WTC11 (cell line): ENCODE results near the gene MPEG1. TPM values are rescaled to one million over a fixed set of nuclear protein-coding genes. Genes with fewer than 3 reads are reported as not detected.
A peak's percentile ranks its signal among the peaks of the same experiment; 100 is the strongest.

Experiments used
- ATAC-seq: fragments of 200-7000 bp; cut with Tn5 transposase; 2 replicates; pipeline ENCODE4 v1.10.0; 2021; ENCODE audit warnings: mild to moderate bottlenecking, moderate library complexity
- CTCF ChIA-PET: fragments of 300-600 bp; sonication (Branson Sonifier 250); formaldehyde crosslinking; loops from one replicate; lab custom pipeline; 2021; ENCODE audit warnings: antibody characterized with exemption; lab: Charles Lee
- POLR2A ChIA-PET: fragments of 350-600 bp; sonication (Branson Sonifier 250); formaldehyde crosslinking; loops from one replicate; lab custom pipeline; 2021; ENCODE audit warnings: antibody characterized with exemption; lab: Charles Lee
- DNase-seq: peaks from one replicate; pipeline ENCODE4 v3.0.0; 2021; ENCODE audit warnings: low spot score
- H3K27ac Mint-ChIP-seq: 2 replicates; pipeline ENCODE4 v1.8.0; 2021; ENCODE audit warnings: mixed read lengths
- H3K27me3 Mint-ChIP-seq: 2 replicates; pipeline ENCODE4 v1.8.0; 2021; ENCODE audit warnings: low read depth, mild to moderate bottlenecking, moderate library complexity, mixed read lengths
- H3K36me3 Mint-ChIP-seq: 2 replicates; pipeline ENCODE4 v1.8.0; 2021; ENCODE audit warnings: mixed read lengths
- H3K4me1 Mint-ChIP-seq: 2 replicates; pipeline ENCODE4 v1.8.0; 2022; ENCODE audit warnings: mixed read lengths
- H3K4me3 Mint-ChIP-seq: 2 replicates; pipeline ENCODE4 v1.8.0; 2021; ENCODE audit warnings: mild to moderate bottlenecking, moderate library complexity, mixed read lengths
- H3K9me3 Mint-ChIP-seq: 2 replicates; pipeline ENCODE4 v1.8.0; 2021; ENCODE audit warnings: mixed read lengths
- ATF6 ChIP-seq: sonication (generic); formaldehyde crosslinking; IDR thresholded peaks from 2 replicates; pipeline ENCODE4 v1.8.1; 2023; ENCODE audit warnings: mild to moderate bottlenecking, missing genetic modification reagents
- CBFB ChIP-seq: sonication (generic); formaldehyde crosslinking; IDR thresholded peaks from 2 replicates; pipeline ENCODE4 v1.8.1; 2022; ENCODE audit warnings: mild to moderate bottlenecking, low read depth, missing genetic modification reagents
- CREB1 ChIP-seq: sonication (generic); formaldehyde crosslinking; IDR thresholded peaks from 2 replicates; pipeline ENCODE4 v1.8.0; 2023; ENCODE audit warnings: mild to moderate bottlenecking, missing genetic modification reagents
- CTCF ChIP-seq: fragments of 200-600 bp; IDR thresholded peaks from 2 replicates; pipeline ENCODE4 v1.8.0; 2022; ENCODE audit warnings: antibody characterized with exemption
- E2F5 ChIP-seq: sonication (generic); formaldehyde crosslinking; IDR thresholded peaks from 2 replicates; pipeline ENCODE4 v1.8.1; 2022; ENCODE audit warnings: mild to moderate bottlenecking, moderate library complexity, missing genetic modification reagents
- ELF4 ChIP-seq: sonication (generic); formaldehyde crosslinking; IDR thresholded peaks from 2 replicates; pipeline ENCODE4 v1.8.1; 2022; ENCODE audit warnings: low read depth, mild to moderate bottlenecking, moderate library complexity, missing genetic modification reagents
- EMX1 ChIP-seq: fragments of 250-450 bp; sonication (Bioruptor Pico); IDR thresholded peaks from 2 replicates; pipeline ENCODE4 v1.8.0; 2021; ENCODE audit warnings: mild to moderate bottlenecking
- FOXP4 ChIP-seq: sonication (generic); formaldehyde crosslinking; IDR thresholded peaks from 2 replicates; pipeline ENCODE4 v1.8.0; 2022; ENCODE audit warnings: mild to moderate bottlenecking, missing genetic modification reagents
- GRHL2 ChIP-seq: fragments of 250-450 bp; sonication (Bioruptor Pico); IDR thresholded peaks from 2 replicates; pipeline ENCODE4 v1.8.0; 2022; ENCODE audit warnings: mild to moderate bottlenecking, moderate library complexity; ENCODE audit not compliant: insufficient replicate concordance, severe bottlenecking
- HMGA2 ChIP-seq: fragments of 250-450 bp; sonication (Bioruptor Pico); IDR thresholded peaks from 2 replicates; pipeline ENCODE4 v1.4.0; 2021; ENCODE audit warnings: mild to moderate bottlenecking, moderate library complexity
- HMGXB4 ChIP-seq: sonication (generic); formaldehyde crosslinking; IDR thresholded peaks from 2 replicates; pipeline ENCODE4 v1.8.1; 2023; ENCODE audit warnings: mild to moderate bottlenecking, moderate library complexity, missing genetic modification reagents
- IRF1 ChIP-seq: sonication (generic); formaldehyde crosslinking; IDR thresholded peaks from 2 replicates; pipeline ENCODE4 v1.8.0; 2023; ENCODE audit warnings: missing genetic modification reagents
- JAZF1 ChIP-seq: fragments of 250-450 bp; sonication (Bioruptor Pico); IDR thresholded peaks from 2 replicates; pipeline ENCODE4 v1.9.0; 2021; ENCODE audit warnings: moderate library complexity, mild to moderate bottlenecking, inconsistent platforms
- KAT7 ChIP-seq: sonication (generic); formaldehyde crosslinking; IDR thresholded peaks from 2 replicates; pipeline ENCODE4 v1.8.1; 2023; ENCODE audit warnings: missing genetic modification reagents, mild to moderate bottlenecking, borderline replicate concordance
- NFE2L1 ChIP-seq: sonication (generic); formaldehyde crosslinking; IDR thresholded peaks from 2 replicates; pipeline ENCODE4 v1.8.1; 2023; ENCODE audit warnings: missing genetic modification reagents
- NFYB ChIP-seq: sonication (generic); formaldehyde crosslinking; conservative IDR thresholded peaks from 2 replicates; pipeline ENCODE4 v1.8.0; 2022; ENCODE audit warnings: low read depth, missing genetic modification reagents
- NR1H2 ChIP-seq: sonication (generic); formaldehyde crosslinking; IDR thresholded peaks from 2 replicates; pipeline ENCODE4 v1.9.0; 2021; ENCODE audit warnings: mild to moderate bottlenecking, moderate library complexity, missing genetic modification reagents
- OVOL2 ChIP-seq: fragments of 250-450 bp; sonication (Bioruptor Pico); IDR thresholded peaks from 2 replicates; pipeline ENCODE4 v1.9.0; 2021; ENCODE audit warnings: mild to moderate bottlenecking, borderline replicate concordance
- RELA ChIP-seq: sonication (generic); formaldehyde crosslinking; IDR thresholded peaks from 2 replicates; pipeline ENCODE4 v1.8.1; 2022; ENCODE audit warnings: missing genetic modification reagents, mild to moderate bottlenecking, borderline replicate concordance
- STAT6 ChIP-seq: sonication (generic); formaldehyde crosslinking; conservative IDR thresholded peaks from 2 replicates; pipeline ENCODE4 v1.8.1; 2023; ENCODE audit warnings: mild to moderate bottlenecking, low read depth, missing genetic modification reagents, moderate library complexity
- TEAD1 ChIP-seq: sonication (generic); formaldehyde crosslinking; IDR thresholded peaks from 2 replicates; pipeline ENCODE4 v1.8.0; 2022; ENCODE audit warnings: mild to moderate bottlenecking, missing genetic modification reagents
- ZSCAN18 ChIP-seq: fragments of 250-450 bp; sonication (Bioruptor Pico); IDR thresholded peaks from 2 replicates; pipeline ENCODE4 v2.1.2; 2022; ENCODE audit warnings: mild to moderate bottlenecking, moderate library complexity
- total RNA-seq: library from RNA; stranded (reverse); gene quantifications from 3 replicates; pipeline ENCODE4 v1.2.3, GENCODE V29; 2021

The MPEG1 gene
- total RNA-seq, 1 experiment from 2014 or later, result 0.09 TPM

- TF ChIP-seq EMX1 (CRISPR knock-in tag), result no peak
- TF ChIP-seq CTCF, result peak; percentile 25; the same call in 1 of the 2 replicates
- H3K36me3 Mint-ChIP-seq, result peaks cover 22% of the 10 kb centered on the region
- H3K9me3 Mint-ChIP-seq, result 0 out of 2 replicates have a peak, but pooled peaks cover 2% of the 10 kb centered on the region
- H3K27ac Mint-ChIP-seq, result no peak overlapping the region
- ChIA-PET POLR2A (interaction anchor here (1.0 kb wide), 1 partner anchor 24 kb away, joined by 6 read pairs; no protein-coding TSS in a partner anchor), CTCF (interaction anchor here (0.7 to 4.3 kb wide), 16 partner anchors 8 to 577 kb away, joined by 3 to 38 read pairs (median 4); partner anchors contain the start of gene DTX4)
- H3K27me3 Mint-ChIP-seq, result no peaks in the 10 kb centered on the region; the same call in 1 of the 2 replicates
- H3K4me3 Mint-ChIP-seq, result no peak overlapping the region
- DNase-seq, result peak; percentile 58
- peaks cover 6% of the 10 kb centered on the region for H3K4me1 Mint-ChIP-seq
- peak; percentile 90 for ATAC-seq
These were observed 6.1 kb downstream of the MPEG1 start for GRCh38 chr11:59206635-59207034.

- ATAC-seq (no peak), DNase-seq (no peak)
- H3K9me3 Mint-ChIP-seq, result no peaks in the 10 kb centered on the region
- H3K27ac Mint-ChIP-seq, result no peak overlapping the region
- TF ChIP-seq NFE2L1 (CRISPR knock-in tag) (no peak), IRF1 (CRISPR knock-in tag) (no peak), STAT6 (CRISPR knock-in tag) (no peak), KAT7 (CRISPR knock-in tag) (no peak), NFYB (CRISPR knock-in tag) (no peak), JAZF1 (CRISPR knock-in tag) (no peak), CBFB (CRISPR knock-in tag) (no peak), HMGXB4 (CRISPR knock-in tag) (no peak), E2F5 (CRISPR knock-in tag) (no peak), FOXP4 (CRISPR knock-in tag) (no peak), HMGA2 (CRISPR knock-in tag) (no peak), CREB1 (CRISPR knock-in tag) (no peak), ATF6 (CRISPR knock-in tag) (no peak), ELF4 (CRISPR knock-in tag) (no peak), OVOL2 (CRISPR knock-in tag) (no peak), GRHL2 (CRISPR knock-in tag) (no peak), NR1H2 (no peak), RELA (CRISPR knock-in tag) (no peak), TEAD1 (no peak), ZSCAN18 (CRISPR knock-in tag) (no peak)
- no peak overlapping the region for H3K4me3 Mint-ChIP-seq
- no peaks in the 10 kb centered on the region for H3K27me3 Mint-ChIP-seq
- H3K4me1 Mint-ChIP-seq, result peaks cover 6% of the 10 kb centered on the region
- POLR2A ChIA-PET, result interaction anchor here (1.0 kb wide), 1 partner anchor 23 kb away, joined by 6 read pairs; no protein-coding TSS in a partner anchor
- peaks cover 25% of the 10 kb centered on the region for H3K36me3 Mint-ChIP-seq
- CTCF ChIA-PET, result interaction anchor here (1.1 to 4.3 kb wide), 7 partner anchors 15 to 235 kb away, joined by 3 to 38 read pairs (median 4); partner anchors contain the start of gene DTX4
These were observed 7.1 kb downstream of the MPEG1 start for GRCh38 chr11:59205648-59206047.
